Measurements from ENCODE around the gene ESPNL.

The ESPNL gene

GRCh38 chr2:238079874-238080327 lies 20.2 kb upstream of the ESPNL start:
- no peak for DNase-seq (ENCODE audit: low read depth, low spot score)

DNA sequence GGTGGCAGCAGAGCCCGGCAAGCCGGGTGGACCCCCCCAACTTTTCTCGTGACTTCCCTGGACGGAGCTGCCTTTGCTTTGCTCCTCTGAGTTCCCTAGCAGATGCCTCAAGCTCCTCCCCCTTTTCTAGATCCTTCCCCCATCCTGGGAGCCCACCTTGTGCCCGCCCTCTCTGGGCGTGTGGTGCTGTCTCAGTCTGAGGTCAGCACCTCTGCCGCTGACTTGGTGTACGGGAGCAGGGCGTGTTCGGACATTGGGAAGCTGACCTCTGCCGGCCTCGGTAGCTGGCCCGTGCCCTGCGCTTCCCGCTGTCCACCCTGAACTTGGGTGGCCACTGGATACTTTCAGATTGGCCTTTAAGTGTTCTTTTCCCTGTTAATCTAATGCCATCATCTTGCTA lies 19.6 kb upstream of the ESPNL start:
- DNase-seq (ENCODE audit: low read depth, low spot score), result no peak

DNA sequence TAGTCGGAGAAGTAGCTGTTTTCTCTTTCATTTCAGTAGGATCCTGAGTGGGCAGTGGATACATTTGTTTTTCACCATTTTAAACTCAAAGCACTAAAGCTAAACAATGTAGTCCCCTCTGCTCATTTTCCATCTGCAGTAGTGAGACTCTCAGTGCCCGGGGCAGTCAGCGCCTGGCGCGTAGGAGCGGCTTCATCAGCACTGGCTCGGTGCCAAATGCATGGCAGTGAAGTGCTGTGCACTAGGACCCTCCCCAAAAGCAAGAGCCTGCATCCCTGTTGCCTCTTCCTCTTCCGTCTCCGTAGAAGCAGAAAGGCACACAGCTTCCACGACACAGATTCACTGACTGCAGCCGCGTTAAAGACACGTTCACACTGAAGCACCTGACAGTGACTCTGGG lies 19.0 kb upstream of the ESPNL start:
- no peak for DNase-seq (ENCODE audit: low read depth, low spot score)

- no peak for DNase-seq (ENCODE audit: low read depth, low spot score)
Observed at GRCh38 chr2:238081561-238081960, 18.6 kb upstream of the ESPNL start.

- no peak for DNase-seq (ENCODE audit: low read depth, low spot score)
Observed at GRCh38 chr2:238082151-238082550, 18.0 kb upstream of the ESPNL start.

DNA sequence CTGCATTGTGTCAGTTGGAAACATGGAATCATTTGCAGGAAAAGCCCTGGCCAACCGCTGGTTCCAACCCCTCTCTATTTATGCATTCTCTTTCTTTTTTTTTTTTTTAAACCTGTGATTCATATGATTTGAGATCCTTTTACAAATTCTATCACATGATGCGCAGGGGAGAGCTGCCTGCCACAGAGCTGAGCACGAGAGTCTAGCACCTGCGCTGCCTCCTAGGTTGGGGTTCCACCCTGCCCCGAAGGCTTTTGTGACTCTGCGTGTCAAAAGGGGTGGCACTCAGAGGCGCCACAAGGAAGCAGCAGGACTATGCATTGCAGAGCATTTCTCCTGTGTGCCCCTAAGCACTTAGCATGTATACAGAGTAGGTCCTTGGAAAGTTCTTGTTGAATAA lies 17.3 kb upstream of the ESPNL start:
- no peak for DNase-seq (ENCODE audit: low read depth, low spot score)

DNA sequence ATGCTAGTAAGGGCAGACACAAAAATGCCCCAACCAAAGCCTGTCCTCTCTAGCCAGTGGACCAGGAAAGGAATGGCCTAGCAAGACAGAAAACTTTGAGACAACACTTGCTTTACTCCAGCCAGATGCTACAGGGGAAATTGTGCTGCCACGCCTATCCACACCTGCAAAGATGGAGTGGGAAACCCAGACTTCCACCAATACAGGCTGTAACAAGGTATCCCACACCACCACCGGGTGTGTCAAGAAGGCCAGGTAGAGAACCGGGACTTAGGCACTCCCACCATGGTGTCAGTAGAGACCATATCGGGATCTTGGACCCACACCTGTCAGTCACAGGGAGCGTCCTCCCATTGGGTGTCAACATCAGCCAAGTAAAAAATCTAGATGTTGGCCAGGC lies 16.2 kb upstream of the ESPNL start:
- no peak for DNase-seq (ENCODE audit: low read depth, low spot score)

GRCh38 chr2:238084761-238085160 lies 15.4 kb upstream of the ESPNL start:
- DNase-seq (ENCODE audit: low read depth, low spot score), result no peak

DNA sequence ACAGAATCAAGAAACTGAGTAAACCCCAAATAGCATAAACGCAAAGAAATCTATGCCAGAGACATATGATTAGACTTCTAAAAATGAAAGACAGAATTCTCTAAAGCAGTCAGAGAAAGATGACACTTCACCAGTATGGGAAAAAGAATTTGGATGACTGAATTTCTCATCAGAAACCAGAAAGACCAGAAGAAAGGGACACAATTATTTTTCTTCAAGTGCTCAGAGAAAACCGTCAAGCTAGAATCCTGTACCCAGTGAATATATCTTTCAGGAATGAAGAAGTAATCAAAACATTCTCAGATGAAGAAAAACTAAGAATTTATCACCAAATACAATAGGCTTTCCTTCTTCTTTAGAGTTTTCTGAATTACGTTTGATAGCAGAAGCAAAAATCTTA lies 14.2 kb upstream of the ESPNL start:
- DNase-seq (ENCODE audit: low read depth, low spot score), result no peak

DNA sequence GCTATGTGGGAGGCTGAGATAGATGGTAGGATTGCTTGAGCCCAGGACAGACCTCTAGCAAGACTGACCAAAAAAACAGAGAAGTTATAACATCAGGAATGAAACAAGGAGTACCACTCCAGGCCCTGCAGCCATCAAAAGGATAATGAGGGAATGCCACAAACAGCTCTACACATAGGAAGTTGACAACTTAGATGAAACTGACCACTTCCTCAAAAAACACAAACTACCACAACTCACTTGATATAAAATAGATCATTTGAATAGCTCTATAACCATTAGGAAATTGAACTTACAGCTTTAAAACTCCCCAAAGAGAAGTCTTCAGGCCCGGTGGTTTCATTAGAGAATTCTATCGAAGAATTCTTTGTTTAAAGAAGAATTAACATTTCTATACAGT lies 12.9 kb upstream of the ESPNL start:
- DNase-seq (ENCODE audit: low read depth, low spot score), result no peak

DNA sequence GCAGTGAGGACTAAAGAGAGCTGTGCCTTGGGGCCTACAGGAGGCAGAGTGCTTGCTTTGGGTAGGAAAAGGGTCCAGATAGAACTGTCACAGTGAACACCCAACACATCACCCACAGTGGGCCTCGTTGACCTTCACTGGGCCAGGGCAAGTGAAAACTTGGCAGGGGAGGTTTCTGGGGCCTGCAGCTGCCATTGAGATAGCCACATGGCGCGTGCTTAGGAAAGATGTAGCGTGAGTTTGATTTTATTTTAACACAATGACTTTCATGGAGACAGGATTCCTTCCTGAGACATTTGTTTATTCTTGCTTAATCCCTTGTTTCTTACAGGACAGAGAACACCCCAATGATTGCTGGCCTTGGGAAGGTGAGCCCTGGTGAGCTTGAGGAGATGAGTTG lies 9.3 kb upstream of the ESPNL start:
- DNase-seq (ENCODE audit: low read depth, low spot score), result no peak

DNA sequence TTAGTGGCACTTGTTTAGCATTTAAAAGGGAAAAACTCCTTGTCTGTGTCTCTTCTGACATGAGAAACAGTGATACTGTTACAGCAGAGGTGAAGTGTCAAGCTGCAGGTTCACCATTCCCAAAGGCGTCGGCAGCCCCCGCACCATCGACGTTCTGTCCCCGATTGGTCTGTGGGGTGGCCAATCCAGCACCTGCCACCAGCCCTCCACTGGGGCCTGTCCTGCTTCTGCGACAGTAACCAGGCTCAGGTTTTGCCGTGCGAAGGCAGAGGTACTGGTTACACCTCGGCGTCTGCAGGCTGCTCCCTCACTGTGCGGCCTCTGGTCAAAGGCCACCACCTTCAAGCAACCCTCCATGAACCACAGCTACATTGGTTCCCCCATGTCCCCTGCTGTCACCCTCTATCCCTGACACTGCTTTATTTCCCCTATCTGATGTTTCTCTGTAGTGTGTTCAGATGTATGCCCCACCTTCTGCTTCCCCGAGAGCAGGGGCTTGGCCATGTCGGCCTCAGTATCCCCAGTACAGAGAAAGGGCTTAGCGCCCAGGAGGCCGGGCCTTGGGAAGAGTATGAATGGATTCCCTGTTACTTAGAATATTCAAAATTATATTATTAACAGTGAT lies 8.6 kb upstream of the ESPNL start:
- DNase-seq (ENCODE audit: low read depth, low spot score), result no peak

- DNase-seq (ENCODE audit: low read depth, low spot score), result no peak
Observed at GRCh38 chr2:238092486-238093035, 7.6 kb upstream of the ESPNL start.

DNA sequence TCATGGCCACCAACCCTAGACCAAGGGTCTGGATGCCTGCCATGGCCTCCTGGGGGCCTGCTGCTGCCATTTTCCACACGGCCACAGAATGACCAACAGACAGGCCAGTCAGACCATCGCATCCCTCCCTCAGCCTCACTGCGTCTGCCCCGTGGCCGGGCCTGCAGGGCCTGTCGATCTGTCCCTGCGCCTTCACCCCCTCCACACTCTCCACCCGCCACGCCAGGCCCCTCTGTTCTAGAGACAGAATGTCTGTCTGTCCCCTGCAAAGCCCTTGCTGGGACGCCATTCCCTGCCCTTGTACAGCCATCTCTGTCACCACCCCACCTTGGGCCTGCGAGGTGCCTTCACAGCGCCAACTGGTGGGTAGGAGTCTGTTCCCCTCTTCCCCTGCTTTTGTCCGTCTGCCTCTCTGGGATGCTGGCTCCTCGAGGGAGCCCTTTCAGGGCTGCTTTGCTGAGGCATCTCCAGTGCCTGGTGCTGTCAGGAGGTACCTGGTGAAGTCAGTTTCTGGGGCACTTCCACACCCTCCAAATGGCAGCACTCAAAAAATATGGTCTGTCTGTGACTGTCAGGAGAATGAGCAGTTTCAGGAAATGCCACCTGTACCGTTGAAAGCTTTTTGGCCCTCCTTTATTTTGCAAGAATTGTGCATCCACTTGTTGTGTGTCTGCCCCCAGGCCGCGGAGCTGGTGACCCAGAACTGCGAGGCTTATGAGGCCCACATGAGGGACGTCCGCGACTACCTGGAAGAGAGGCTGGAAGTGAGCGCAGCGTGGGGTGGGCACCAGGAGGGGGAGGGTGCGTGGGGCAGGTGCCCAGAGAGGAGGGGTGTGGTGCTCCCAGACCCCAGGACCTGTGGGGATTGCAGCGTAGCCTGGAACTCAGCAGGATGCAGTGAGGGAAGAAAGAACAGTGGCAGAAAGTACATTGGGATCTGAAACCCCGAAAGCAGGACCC lies 6.7 kb upstream of the ESPNL start:
- DNase-seq (ENCODE audit: low read depth, low spot score), result no peak

GRCh38 chr2:238094438-238095022 lies 5.6 kb upstream of the ESPNL start:
- no peak for DNase-seq (ENCODE audit: low read depth, low spot score)

DNA sequence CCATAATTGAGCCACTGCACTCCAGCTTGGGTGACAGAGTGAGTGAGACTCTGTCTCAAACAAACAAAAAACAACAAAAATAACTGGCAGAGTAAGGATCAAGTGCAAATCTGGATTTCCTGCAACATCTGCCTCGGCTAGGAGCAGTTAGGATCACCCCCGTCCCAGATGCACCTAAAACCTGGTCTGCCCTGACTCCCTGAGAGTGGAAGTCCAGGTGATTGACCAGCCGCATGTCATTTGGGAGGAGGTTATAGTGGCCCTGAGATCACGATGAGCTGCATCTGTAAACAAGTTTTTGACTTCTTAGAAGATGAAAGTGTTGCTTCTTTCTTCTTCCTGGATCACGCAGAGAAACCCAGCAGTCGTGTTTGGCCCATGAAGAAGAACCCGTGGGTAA lies 5.0 kb upstream of the ESPNL start:
- no peak for DNase-seq (ENCODE audit: low read depth, low spot score)

GRCh38 chr2:238096311-238097011 lies 3.7 kb upstream of the ESPNL start:
- no peak for DNase-seq (ENCODE audit: low read depth, low spot score)

DNA sequence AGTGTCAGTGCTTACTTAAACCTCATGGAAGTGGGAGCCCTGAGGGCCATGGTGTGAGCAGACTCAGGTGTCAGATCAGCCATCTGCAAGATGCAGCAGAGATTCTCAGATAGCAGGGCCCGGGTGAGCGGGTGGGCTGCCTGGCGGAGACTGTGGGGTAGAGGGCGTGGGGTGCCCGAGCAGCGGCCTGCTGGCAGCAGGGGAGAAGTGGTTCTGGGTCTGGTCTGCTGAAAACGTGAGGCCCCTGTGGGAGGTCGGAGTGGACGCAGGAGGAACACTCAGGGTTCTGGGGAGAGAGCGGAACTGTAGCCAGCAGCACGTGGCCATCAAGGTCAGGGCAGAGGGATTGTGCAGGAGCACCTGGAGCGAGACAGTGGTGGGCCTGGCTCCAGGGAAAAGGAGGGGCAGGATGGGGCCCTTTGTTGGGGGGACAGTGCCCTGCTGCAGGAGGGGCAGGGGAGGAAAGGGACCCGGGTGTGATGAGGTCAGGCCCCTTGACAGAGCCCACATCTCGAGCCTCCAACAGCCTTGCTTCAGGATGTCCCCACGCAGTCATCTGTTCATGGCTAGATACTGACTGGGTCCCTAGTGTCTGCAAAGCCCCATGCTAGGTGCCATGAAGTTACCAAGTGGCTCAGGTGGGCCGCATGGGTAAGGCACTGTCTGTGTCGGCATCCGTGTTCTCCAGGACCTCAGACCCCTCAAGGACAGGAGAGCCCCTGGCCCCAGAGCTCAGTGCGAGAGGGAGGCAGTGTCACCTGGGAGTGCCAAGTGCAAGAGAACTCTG lies 2.7 kb upstream of the ESPNL start:
- DNase-seq (ENCODE audit: low read depth, low spot score), result no peak

DNA sequence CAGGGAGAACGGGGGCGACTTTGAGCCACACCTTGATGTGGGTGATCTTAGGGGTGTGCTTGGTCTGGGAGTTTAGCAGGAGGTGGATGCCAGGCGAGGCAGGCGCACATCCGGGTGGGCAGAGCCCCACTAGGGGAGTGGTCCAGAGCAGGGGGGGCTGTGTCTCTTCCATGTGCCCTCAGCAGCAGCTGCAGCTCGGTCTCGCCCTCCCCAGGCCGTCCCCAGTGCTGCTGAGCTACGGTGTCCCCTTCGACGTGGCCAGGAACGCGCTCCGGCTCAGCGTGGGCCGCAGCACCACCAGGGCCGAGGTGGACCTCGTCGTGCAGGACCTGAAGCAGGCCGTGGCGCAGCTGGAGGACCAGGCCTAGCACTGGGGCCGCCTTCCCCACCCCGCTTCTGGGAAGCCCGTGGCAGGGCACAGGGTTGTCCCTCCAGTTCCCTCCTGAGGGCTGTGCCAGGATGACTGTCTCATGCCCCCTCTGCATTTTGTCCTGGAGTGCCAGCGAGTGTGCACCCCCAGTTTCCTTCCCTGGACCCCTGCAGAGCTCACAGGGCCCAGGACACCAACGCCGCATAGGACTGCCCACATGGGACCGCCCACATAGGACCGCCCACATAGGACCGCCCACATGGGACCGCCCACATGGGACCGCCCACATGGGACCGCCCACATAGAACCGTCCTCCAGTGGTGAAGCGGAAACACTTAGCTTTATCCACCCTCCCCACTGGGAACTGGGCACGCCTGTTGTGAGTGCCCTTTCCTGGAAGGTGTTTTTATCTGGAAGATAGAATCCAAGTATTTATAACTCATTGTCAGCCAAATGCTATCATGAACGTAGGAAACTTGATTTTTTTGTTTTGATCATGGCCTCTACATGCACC lies 1.9 kb upstream of the ESPNL start:
- no peak for DNase-seq (ENCODE audit: low read depth, low spot score)
